ENCODE measurements around the gene RIPK3.
A peak's percentile ranks its signal among the peaks of the same experiment; 100 is the strongest.
"Not testable (repeated sequence)": the region's sequence is repeated elsewhere in the genome, so short reads cannot be mapped to it uniquely, and the experiment has no call there.

RIPK3 gene

DNA sequence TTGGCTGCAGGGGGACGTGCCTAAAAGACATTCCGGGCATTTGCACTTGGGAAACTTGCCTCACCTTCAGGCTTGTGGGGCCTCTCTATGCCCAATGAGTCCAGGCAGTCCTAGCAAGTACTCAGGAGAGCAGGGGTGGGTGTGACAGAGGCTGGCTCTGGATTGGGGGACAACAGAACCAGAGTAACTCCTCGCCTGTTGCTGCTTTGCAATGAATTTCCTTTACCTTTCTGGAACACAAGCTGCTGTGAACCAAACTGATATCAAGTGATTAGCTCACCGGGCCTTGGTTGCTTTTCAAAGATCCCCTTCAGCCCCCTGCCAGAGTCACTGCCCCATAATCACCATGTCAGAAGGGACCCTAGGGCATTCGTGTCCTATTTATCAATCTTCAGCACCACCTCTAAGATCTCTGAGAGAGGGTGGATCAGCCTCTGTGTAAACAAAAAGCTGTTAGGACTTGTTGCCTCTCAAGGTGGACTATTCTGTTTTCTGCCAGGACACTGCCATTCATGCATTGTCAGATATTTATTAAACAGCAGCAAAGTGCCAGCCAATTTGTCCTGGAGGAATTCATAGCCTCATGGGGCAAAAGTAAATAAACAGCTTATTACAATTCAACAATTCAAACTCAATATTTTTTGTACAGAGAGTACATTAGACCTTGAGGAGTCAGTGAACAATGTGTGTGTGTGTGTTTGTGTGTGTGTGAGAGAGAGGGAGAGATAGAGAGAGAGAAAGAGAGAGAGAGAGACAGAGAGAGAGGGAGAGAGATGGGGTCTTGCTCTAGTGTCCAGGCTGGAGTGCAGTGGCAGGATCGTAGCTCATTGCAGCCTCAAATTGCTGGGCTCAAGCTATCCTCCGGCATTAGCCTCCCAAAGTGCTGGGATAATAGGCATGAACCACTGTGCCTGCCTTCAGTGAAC, 39.5 kb upstream of the RIPK3 start:
- H3K4me3 ChIP-seq (ENCODE audit: low read length) = no peak overlapping the region
- no peaks in the 10 kb centered on the region for H3K4me1 ChIP-seq (ENCODE audit: control insufficient read depth, insufficient read depth, low read length)
- H3K9ac ChIP-seq (ENCODE audit: low read length) = no peak overlapping the region
- DNase-seq (ENCODE audit: low read depth) = no peak
- peaks cover 14% of the 10 kb centered on the region for H3K36me3 ChIP-seq (ENCODE audit: control insufficient read depth, insufficient read depth, low read length, severe bottlenecking)
- no peaks in the 10 kb centered on the region for H3K27me3 ChIP-seq (replicated peaks; ENCODE audit: control insufficient read depth, insufficient read depth, low read length)
- H3K9me3 ChIP-seq (ENCODE audit: control insufficient read depth, low read length) = no peaks in the 10 kb centered on the region

DNA sequence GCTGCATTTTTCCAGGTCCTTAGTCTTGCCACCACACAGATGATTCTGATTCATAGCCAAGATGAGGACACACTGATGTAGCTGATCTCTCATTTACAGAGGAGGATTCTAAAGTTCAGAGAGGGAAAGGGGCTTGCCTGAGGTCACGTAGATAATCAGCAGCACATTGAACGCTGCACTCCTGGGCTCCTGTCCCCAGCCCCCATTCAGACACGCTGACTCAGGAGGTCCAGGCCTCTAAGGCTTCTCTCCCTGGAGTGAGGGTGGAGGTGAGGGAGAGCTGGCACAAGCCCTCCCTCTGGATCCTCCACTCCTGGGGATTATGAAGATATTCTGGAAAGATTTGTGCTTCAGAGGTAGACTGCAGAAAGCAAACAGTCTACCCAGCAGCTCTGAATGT, 38.5 kb upstream of the RIPK3 start:
- Histone ChIP-seq H3K4me3 (ENCODE audit: low read length) (no peak overlapping the region), H3K4me1 (ENCODE audit: control insufficient read depth, insufficient read depth, low read length) (no peaks in the 10 kb centered on the region), H3K27me3 (replicated peaks; ENCODE audit: control insufficient read depth, insufficient read depth, low read length) (no peaks in the 10 kb centered on the region), H3K9me3 (ENCODE audit: control insufficient read depth, low read length) (no peaks in the 10 kb centered on the region), H3K36me3 (ENCODE audit: control insufficient read depth, insufficient read depth, low read length, severe bottlenecking) (peaks cover 18% of the 10 kb centered on the region), H3K9ac (ENCODE audit: low read length) (no peak overlapping the region)
- DNase-seq (ENCODE audit: low read depth) = no peak

- Histone ChIP-seq H3K9ac (ENCODE audit: low read length) (no peak overlapping the region), H3K9me3 (ENCODE audit: control insufficient read depth, low read length) (no peaks in the 10 kb centered on the region), H3K4me3 (ENCODE audit: low read length) (no peak overlapping the region), H3K36me3 (ENCODE audit: control insufficient read depth, insufficient read depth, low read length, severe bottlenecking) (peaks cover 23% of the 10 kb centered on the region), H3K4me1 (ENCODE audit: control insufficient read depth, insufficient read depth, low read length) (peaks cover 1% of the 10 kb centered on the region), H3K27me3 (replicated peaks; ENCODE audit: control insufficient read depth, insufficient read depth, low read length) (no peaks in the 10 kb centered on the region)
- DNase-seq (ENCODE audit: low read depth) = no peak
Measured at GRCh38 chr14:24377657-24378056, 37.9 kb upstream of the RIPK3 start.

DNA sequence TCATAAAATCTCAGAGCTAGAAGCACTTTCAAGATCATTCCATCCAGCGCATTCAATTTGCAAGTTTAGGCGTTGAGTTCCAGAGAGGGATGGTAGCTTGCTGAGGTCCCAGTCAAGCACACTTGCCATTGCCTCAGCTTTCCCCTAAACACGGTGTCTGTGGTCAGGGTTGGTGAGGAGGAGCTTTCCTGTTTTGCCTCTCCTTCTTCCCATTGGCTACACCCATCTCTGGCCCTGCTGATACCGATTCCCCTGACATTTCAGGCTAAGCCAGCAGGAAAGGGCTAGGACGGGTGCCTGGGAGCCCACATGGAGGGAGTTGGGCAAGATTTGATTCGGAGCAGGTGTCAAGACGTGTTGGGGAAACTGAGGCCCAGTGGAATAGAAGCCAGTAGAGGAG, 37.3 kb upstream of the RIPK3 start:
- Histone ChIP-seq H3K9ac (ENCODE audit: low read length) (no peak overlapping the region), H3K27me3 (replicated peaks; ENCODE audit: control insufficient read depth, insufficient read depth, low read length) (no peaks in the 10 kb centered on the region), H3K9me3 (ENCODE audit: control insufficient read depth, low read length) (no peaks in the 10 kb centered on the region), H3K4me1 (ENCODE audit: control insufficient read depth, insufficient read depth, low read length) (peaks cover 7% of the 10 kb centered on the region), H3K36me3 (ENCODE audit: control insufficient read depth, insufficient read depth, low read length, severe bottlenecking) (peaks cover 23% of the 10 kb centered on the region), H3K4me3 (ENCODE audit: low read length) (no peak overlapping the region)
- DNase-seq (ENCODE audit: low read depth) = no peak

DNA sequence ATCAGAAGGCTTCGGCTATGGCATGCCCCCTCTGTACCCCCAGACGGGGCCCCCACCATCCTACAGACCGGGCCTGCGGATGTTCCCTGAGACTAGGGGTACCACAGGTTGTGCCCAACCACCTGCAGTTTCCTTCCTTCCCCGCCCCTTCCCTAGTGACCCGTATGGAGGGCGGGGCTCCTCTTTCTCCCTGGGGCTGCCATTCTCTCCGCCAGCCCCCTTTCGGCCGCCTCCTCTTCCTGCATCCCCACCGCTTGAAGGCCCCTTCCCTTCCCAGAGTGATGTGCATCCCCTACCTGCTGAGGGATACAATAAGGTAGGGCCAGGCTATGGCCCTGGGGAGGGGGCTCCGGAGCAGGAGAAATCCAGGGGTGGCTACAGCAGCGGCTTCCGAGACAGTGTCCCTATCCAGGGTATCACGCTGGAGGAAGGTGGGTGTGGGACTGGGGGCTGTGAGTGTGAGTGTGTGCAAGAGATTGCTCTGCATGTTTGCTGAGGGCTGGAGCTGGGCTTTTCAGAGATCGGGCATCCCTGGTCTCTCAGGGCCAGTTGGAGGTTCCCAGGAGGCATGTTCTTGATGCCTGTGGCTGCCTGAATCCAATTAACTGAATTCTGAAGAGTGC, 36.8 kb upstream of the RIPK3 start:
- H3K9me3 ChIP-seq (ENCODE audit: control insufficient read depth, low read length) = no peaks in the 10 kb centered on the region
- no peak for DNase-seq (ENCODE audit: low read depth)

DNA sequence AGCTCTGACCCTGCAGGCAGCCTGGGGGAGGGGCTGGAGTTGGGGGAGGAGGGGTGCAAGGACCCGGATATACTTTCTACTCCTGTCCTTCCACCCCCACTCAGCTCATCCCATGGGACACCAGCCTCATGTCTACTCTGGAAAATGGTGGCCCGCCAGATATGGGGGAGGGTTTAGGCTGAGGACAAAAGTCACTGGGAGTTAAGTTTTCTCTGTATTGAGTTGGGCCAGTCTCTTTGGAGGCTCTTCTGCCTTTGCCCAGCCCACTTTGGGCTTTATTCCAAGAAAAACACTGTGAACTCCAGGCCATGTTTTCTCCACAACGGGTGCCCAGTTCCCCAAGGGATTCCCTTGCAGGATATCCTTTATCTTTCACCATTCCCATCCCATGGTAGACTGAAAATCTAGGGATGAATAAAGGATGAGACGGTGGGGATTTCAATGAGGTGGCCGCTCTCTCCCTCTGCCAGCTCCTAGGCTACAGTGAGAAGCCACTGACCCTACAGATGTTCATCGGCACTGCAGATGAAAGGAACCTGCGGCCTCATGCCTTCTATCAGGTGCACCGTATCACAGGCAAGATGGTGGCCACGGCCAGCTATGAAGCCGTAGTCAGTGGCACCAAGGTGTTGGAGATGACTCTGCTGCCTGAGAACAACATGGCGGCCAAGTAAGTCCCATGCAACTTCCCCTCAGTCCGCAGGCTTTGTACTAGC, 33.1 kb upstream of the RIPK3 start:
- Histone ChIP-seq H3K27me3 (replicated peaks; ENCODE audit: control insufficient read depth, insufficient read depth, low read length) (no peaks in the 10 kb centered on the region), H3K4me3 (ENCODE audit: low read length) (no peak overlapping the region), H3K9ac (ENCODE audit: low read length) (no peak overlapping the region), H3K4me1 (ENCODE audit: control insufficient read depth, insufficient read depth, low read length) (peaks cover 23% of the 10 kb centered on the region), H3K36me3 (ENCODE audit: control insufficient read depth, insufficient read depth, low read length, severe bottlenecking) (peaks cover 23% of the 10 kb centered on the region), H3K9me3 (ENCODE audit: control insufficient read depth, low read length) (no peaks in the 10 kb centered on the region)
- DNase-seq (ENCODE audit: low read depth) = no peak

More for the DNA sequence above, 36.8 kb upstream of the RIPK3 start:
- peaks cover 10% of the 10 kb centered on the region for H3K4me1 ChIP-seq (ENCODE audit: control insufficient read depth, insufficient read depth, low read length)
- peaks cover 23% of the 10 kb centered on the region for H3K36me3 ChIP-seq (ENCODE audit: control insufficient read depth, insufficient read depth, low read length, severe bottlenecking)
- no peaks in the 10 kb centered on the region for H3K27me3 ChIP-seq (replicated peaks; ENCODE audit: control insufficient read depth, insufficient read depth, low read length)
- no peak overlapping the region for H3K4me3 ChIP-seq (ENCODE audit: low read length)
- no peak overlapping the region for H3K9ac ChIP-seq (ENCODE audit: low read length)

GRCh38 chr14:24371605-24372004, 31.8 kb upstream of the RIPK3 start:
- not testable (repeated sequence) for DNase-seq (ENCODE audit: low read depth); H3K4me3 ChIP-seq (ENCODE audit: low read length); H3K9me3 ChIP-seq (ENCODE audit: control insufficient read depth, low read length); H3K27me3 ChIP-seq (replicated peaks; ENCODE audit: control insufficient read depth, insufficient read depth, low read length); H3K9ac ChIP-seq (ENCODE audit: low read length)
- peaks cover 28% of the 10 kb centered on the region for H3K4me1 ChIP-seq (ENCODE audit: control insufficient read depth, insufficient read depth, low read length)
- peaks cover 22% of the 10 kb centered on the region for H3K36me3 ChIP-seq (ENCODE audit: control insufficient read depth, insufficient read depth, low read length, severe bottlenecking)

DNA sequence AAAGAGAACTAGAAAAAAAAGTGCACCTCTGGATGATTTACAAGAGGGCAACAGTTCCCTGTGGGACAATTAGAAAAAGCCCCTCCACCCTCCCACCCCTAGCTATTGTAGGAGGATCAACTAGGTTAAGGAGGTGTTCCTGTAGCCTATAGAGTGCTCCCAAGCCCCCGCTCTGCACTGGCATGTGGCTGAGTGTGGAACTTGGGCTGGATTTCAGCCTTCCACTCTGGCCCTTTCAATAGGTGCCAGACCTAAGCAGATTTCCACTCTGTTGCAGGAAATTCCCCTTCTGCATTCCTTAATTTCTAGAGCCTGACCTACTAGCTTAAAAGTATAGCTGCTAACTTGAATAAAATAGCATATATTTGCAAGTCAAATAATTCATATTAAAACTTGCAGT, 31.0 kb upstream of the RIPK3 start:
- Histone ChIP-seq H3K9ac (ENCODE audit: low read length) (no peak overlapping the region), H3K4me1 (ENCODE audit: control insufficient read depth, insufficient read depth, low read length) (peaks cover 33% of the 10 kb centered on the region), H3K9me3 (ENCODE audit: control insufficient read depth, low read length) (no peaks in the 10 kb centered on the region), H3K36me3 (ENCODE audit: control insufficient read depth, insufficient read depth, low read length, severe bottlenecking) (peaks cover 19% of the 10 kb centered on the region), H3K4me3 (ENCODE audit: low read length) (no peak overlapping the region), H3K27me3 (replicated peaks; ENCODE audit: control insufficient read depth, insufficient read depth, low read length) (no peaks in the 10 kb centered on the region)
- DNase-seq (ENCODE audit: low read depth) = no peak

- no peak overlapping the region for H3K4me3 ChIP-seq (ENCODE audit: low read length)
- no peak for DNase-seq (ENCODE audit: low read depth)
- no peak overlapping the region for H3K9ac ChIP-seq (ENCODE audit: low read length)
- H3K9me3 ChIP-seq (ENCODE audit: control insufficient read depth, low read length) = no peaks in the 10 kb centered on the region
- H3K4me1 ChIP-seq (ENCODE audit: control insufficient read depth, insufficient read depth, low read length) = peaks cover 40% of the 10 kb centered on the region
- no peaks in the 10 kb centered on the region for H3K27me3 ChIP-seq (replicated peaks; ENCODE audit: control insufficient read depth, insufficient read depth, low read length)
- peaks cover 15% of the 10 kb centered on the region for H3K36me3 ChIP-seq (ENCODE audit: control insufficient read depth, insufficient read depth, low read length, severe bottlenecking)
Measured at GRCh38 chr14:24369907-24370687, 30.3 kb upstream of the RIPK3 start.

- peaks cover 42% of the 10 kb centered on the region for H3K4me1 ChIP-seq (ENCODE audit: control insufficient read depth, insufficient read depth, low read length)
- H3K9ac ChIP-seq (ENCODE audit: low read length) = peak overlapping the region; percentile 94
- H3K4me3 ChIP-seq (ENCODE audit: low read length) = peak overlapping the region; percentile 88
- H3K27me3 ChIP-seq (replicated peaks; ENCODE audit: control insufficient read depth, insufficient read depth, low read length) = no peaks in the 10 kb centered on the region
- no peak for DNase-seq (ENCODE audit: low read depth)
- H3K9me3 ChIP-seq (ENCODE audit: control insufficient read depth, low read length) = no peaks in the 10 kb centered on the region
- H3K36me3 ChIP-seq (ENCODE audit: control insufficient read depth, insufficient read depth, low read length, severe bottlenecking) = peaks cover 11% of the 10 kb centered on the region
Measured at GRCh38 chr14:24369463-24369862, 29.7 kb upstream of the RIPK3 start.

Measured in adipocyte (in vitro differentiated cells).